Psoas muscle (tissue), 8 donors: ENCODE data around the gene EXOC8. TPM values are rescaled to one million over a fixed set of nuclear protein-coding genes. Genes with fewer than 3 reads are reported as not detected.

Experiments
- ATAC-seq, 4 donors: fragments of 200-7000 bp; cut with Tn5 transposase; one replicate each; pipeline ENCODE4 v1.9.1; 2020; ENCODE audit warnings: moderate library complexity in 3 of 4, mild to moderate bottlenecking in 2 of 4
- DNase-seq, 2 donors: peaks; one replicate each; pipeline ENCODE4 v3.0.0-alpha.2; 2020
- H3K27ac ChIP-seq: fragments of 200-600 bp; one replicate; pipeline ENCODE4 v1.8.0; 2022
- H3K27me3 ChIP-seq, 3 donors: fragments of 200-600 bp in 1 of 3; one replicate each; pipeline versions ENCODE4 v1.6.1 to v1.8.0; 2013 to 2022; ENCODE audit warnings: low read length in 2 of 3, mild to moderate bottlenecking in 2 of 3, moderate library complexity in 1 of 3; ENCODE audit not compliant: insufficient read depth in 3 of 3
- H3K36me3 ChIP-seq, 2 donors: fragments of 200-600 bp in 1 of 2; one replicate each; pipeline versions ENCODE4 v1.6.1 to v1.8.0; 2013 to 2022; ENCODE audit warnings: low read depth in 1 of 2, mild to moderate bottlenecking in 1 of 2, moderate library complexity in 1 of 2; ENCODE audit not compliant: insufficient read depth in 1 of 2
- H3K4me1 ChIP-seq: fragments of 200-600 bp; one replicate; pipeline ENCODE4 v1.8.0; 2022
- H3K4me3 ChIP-seq: fragments of 200-600 bp; one replicate; pipeline ENCODE4 v1.8.0; 2022; ENCODE audit warnings: mild to moderate bottlenecking
- H3K9me3 ChIP-seq: fragments of 200-600 bp; one replicate; pipeline ENCODE4 v1.8.0; 2022
- WGBS, 3 donors: extraction: QIAGEN DNeasy Blood & Tissue Kit; methylation state at CpG; one replicate each; pipeline versions ENCODE4 v1.1.6 to v1.1.7; 2013; 5-methylcytosine and 5-hydroxymethylcytosine counted together
- intact Hi-C, 2 donors: fragments of 100-400 bp; cut with DNase I; formaldehyde crosslinking; loops; one replicate each; pipeline versions ENCODE4 v1.11.0 to v1.14.2; 2022
- polyA plus RNA-seq, 3 donors: library from polyadenylated mRNA; stranded (reverse); fragments of 200-250 nt; gene quantifications; one replicate each; pipeline ENCODE4 v1.2.3, GENCODE V29; 2013
- total RNA-seq, 4 donors: library from RNA; stranded (reverse); fragmentation: NEBNext Ultra II Directional in 2 of 4; extraction: Animal tissue kit (Norgen Biotek cat#: 25700) in 2 of 4; gene quantifications; one replicate each; pipeline versions ENCODE4 v1.2.1 to v1.2.4, GENCODE V29; 2021 to 2023
- TF ChIP-seq, protein P1 (sequence below): fragments of 200-600 bp; IDR thresholded peaks from one replicate; pipeline ENCODE4 v1.8.0; 2022; ENCODE audit warnings: antibody characterized with exemption
- donor health status: healthy with polysubstance abuse.
- donor health status: DM: no; HTN: no; CAD: no; lungs with moderate emphysema.
- donor health status: Bipolar disorder and iron deficiency.
- donor health status: healthy.
- donor health status: DM: yes; HTN: yes; CAD: no.
- donor health status: DM: no; HTN: no; CAD: no.
- donor health status: DM: no; HTN: no; CAD: no.
- donor health status: DM: yes; HTN: yes; CAD: no.

EXOC8 gene
- total and polyA plus RNA-seq, 7 donors, result 5.2 to 39.9 (median 15.9) TPM

GRCh38 chr1:231334079-231334666, 3.5 kb downstream of the EXOC8 start:
- DNase-seq (no peak), ATAC-seq (no peak)
- peak overlapping the region; percentile 36 for H3K27ac ChIP-seq
- H3K27me3 ChIP-seq, result no peaks in the 10 kb centered on the region
- H3K4me1 ChIP-seq, result peaks cover 47% of the 10 kb centered on the region
- H3K9me3 ChIP-seq, result no peaks in the 10 kb centered on the region
- intact Hi-C loops, result no loop called here
- TF ChIP-seq, protein P1, sequence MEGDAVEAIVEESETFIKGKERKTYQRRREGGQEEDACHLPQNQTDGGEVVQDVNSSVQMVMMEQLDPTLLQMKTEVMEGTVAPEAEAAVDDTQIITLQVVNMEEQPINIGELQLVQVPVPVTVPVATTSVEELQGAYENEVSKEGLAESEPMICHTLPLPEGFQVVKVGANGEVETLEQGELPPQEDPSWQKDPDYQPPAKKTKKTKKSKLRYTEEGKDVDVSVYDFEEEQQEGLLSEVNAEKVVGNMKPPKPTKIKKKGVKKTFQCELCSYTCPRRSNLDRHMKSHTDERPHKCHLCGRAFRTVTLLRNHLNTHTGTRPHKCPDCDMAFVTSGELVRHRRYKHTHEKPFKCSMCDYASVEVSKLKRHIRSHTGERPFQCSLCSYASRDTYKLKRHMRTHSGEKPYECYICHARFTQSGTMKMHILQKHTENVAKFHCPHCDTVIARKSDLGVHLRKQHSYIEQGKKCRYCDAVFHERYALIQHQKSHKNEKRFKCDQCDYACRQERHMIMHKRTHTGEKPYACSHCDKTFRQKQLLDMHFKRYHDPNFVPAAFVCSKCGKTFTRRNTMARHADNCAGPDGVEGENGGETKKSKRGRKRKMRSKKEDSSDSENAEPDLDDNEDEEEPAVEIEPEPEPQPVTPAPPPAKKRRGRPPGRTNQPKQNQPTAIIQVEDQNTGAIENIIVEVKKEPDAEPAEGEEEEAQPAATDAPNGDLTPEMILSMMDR, result no peak
- WGBS, 3 donors, result 32 to 40% (median 33%) methylated on average over 1 of the region's 1 CpG
- peaks cover 0 to 10% of the 10 kb centered on the region in 2 donors for H3K36me3 ChIP-seq
- H3K4me3 ChIP-seq, result peak overlapping the region; percentile 95

DNA sequence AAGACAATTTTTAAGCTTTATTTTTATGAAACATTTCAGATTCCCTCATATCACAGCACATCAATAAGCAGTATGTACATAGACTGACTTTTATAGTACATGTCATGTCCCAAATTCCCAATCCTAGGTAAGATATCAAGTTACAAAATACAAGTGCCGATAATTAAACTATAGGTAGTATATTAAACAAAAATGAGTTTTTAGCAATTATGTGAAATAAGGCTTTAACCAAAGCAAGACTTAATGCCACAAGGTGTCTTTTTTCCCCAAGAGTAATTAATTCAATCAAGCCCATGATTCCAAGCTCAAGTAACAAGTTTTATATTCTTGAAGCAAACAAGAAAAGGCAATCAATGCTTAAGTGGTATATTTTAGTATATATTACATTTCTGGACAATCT, 4.9 kb downstream of the EXOC8 start:
- H3K4me1 ChIP-seq, result peaks cover 40% of the 10 kb centered on the region
- peak overlapping the region; percentile 95 for H3K4me3 ChIP-seq
- 33 to 68% (median 39%) methylated on average over 1 of the region's 1 CpG for WGBS, 3 donors
- intact Hi-C loops, result loop anchor here in 1 of 2 donors (2.0 kb wide), 1 partner anchor 50 kb away; no protein-coding TSS in a partner anchor
- DNase-seq (no peak), ATAC-seq (no peak)
- TF ChIP-seq, protein P1, result no peak
- no peak overlapping the region for H3K27ac ChIP-seq
- no peaks in the 10 kb centered on the region for H3K27me3 ChIP-seq
- H3K9me3 ChIP-seq, result no peaks in the 10 kb centered on the region
- peaks cover 0 to 10% of the 10 kb centered on the region in 2 donors for H3K36me3 ChIP-seq

- no peak for DNase-seq
- no peaks in the 10 kb centered on the region for H3K27me3 ChIP-seq
- WGBS, 3 donors, result 90 to 93% (median 92%) methylated on average over 7 of the region's 7 CpGs
- peaks cover 0 to 4% of the 10 kb centered on the region in 2 donors for H3K36me3 ChIP-seq
- intact Hi-C loops, result loop anchor here in 1 of 2 donors (5.0 kb wide), 1 partner anchor 52 kb away; no protein-coding TSS in a partner anchor
- no peaks in the 10 kb centered on the region for H3K9me3 ChIP-seq
- no peak for ATAC-seq
- H3K27ac ChIP-seq, result no peak overlapping the region
- TF ChIP-seq, protein P1, result no peak
- peaks cover 23% of the 10 kb centered on the region for H3K4me1 ChIP-seq
- no peak overlapping the region for H3K4me3 ChIP-seq
These were observed 8.2 kb downstream of the EXOC8 start for GRCh38 chr1:231329483-231329882.

GRCh38 chr1:231327617-231328016, 10.0 kb downstream of the EXOC8 start:
- DNase-seq, result no peak
- Histone ChIP-seq H3K4me3 (no peak overlapping the region), H3K27me3 (no peaks in the 10 kb centered on the region), H3K4me1 (peaks cover 5% of the 10 kb centered on the region), H3K9me3 (no peaks in the 10 kb centered on the region), H3K36me3 (no peaks in the 10 kb centered on the region), H3K27ac (no peak overlapping the region)
- TF ChIP-seq, protein P1, result no peak
- 76 to 82% (median 80%) methylated on average over 5 of the region's 5 CpGs for WGBS, 3 donors
- intact Hi-C loops, result loop anchor here in 1 of 2 donors (5.0 kb wide), 1 partner anchor 50 kb away; no protein-coding TSS in a partner anchor
- ATAC-seq, result no peak
